ENCODE data around the gene ARHGAP22.

GRCh38 chr10:48523212-48523819, 81.6 kb downstream of the ARHGAP22 start:
- no peak for TF ChIP-seq POLR2A (IDR thresholded peaks at IDR 0.05)
- TF ChIP-seq CTCF (IDR thresholded peaks at IDR 0.05) = no peak
